K562 (cell line): Measurements from ENCODE around the gene SGPL1. TPM values are rescaled to one million over a fixed set of nuclear protein-coding genes. Genes with fewer than 3 reads are reported as not detected.

ENCODE experiments used
- ATAC-seq: fragments of 200-7000 bp; cut with Tn5 transposase; 3 replicates; pipeline ENCODE4 v1.9.1; 2020; ENCODE audit warnings: moderate library complexity
- BruUV-seq: library from RNA; stranded (reverse); fragments of 400-500 nt; replicated peaks from 2 replicates; lab custom pipeline; 2021; lab: Mats Ljungman, UMichigan
- CTCF ChIA-PET: fragments of 300-600 bp; formaldehyde crosslinking; extraction: SDS; loops from one replicate; lab custom pipeline; 2021; ENCODE audit warnings: low intra/inter-chr PET ratio; lab: Yijun Ruan, JAX
- POLR2A ChIA-PET: fragments of 300-600, 350-650 bp; sonication (Branson Sonifier 250); formaldehyde crosslinking; extraction: SDS; loops from one replicate; lab custom pipeline; 2021; ENCODE audit warnings: antibody characterized with exemption, inconsistent platforms; lab: Yijun Ruan, JAX
- DNase-seq, 4 experiments: peaks; one replicate each; pipeline versions ENCODE4 v3.0.0 to v3.0.0-alpha.2; 2011 to 2018; ENCODE audit warnings: low spot score in 3 of 4, mixed read lengths in 3 of 4; ENCODE audit errors: extremely low read depth in 1 of 4
- FAIRE-seq: peaks from 2 replicates; lab custom pipeline; 2011; peaks lifted over from hg19 to GRCh38; lab: Jason Lieb, UNC
- H2AFZ ChIP-seq: 2 replicates; pipeline ENCODE4 v1.6.0; 2011; ENCODE audit warnings: low read depth, low read length, control low read depth, inconsistent platforms
- H3K27ac ChIP-seq: fragments of 200-600 bp; 3 replicates; pipeline ENCODE4 v1.8.0; 2011; ENCODE audit warnings: low read depth, mild to moderate bottlenecking, control low read depth, inconsistent platforms, low read length, moderate library complexity, mixed read lengths; ENCODE audit errors: extremely low read depth
- H3K27me3 ChIP-seq, 2 experiments: fragments of 300-600 bp in 1 of 2; 2 replicates in 1 of 2; 3 replicates in 1 of 2; pipeline versions ENCODE4 v1.6.0 to v1.8.0; 2011; ENCODE audit warnings: inconsistent platforms in 2 of 2, low read length in 2 of 2, mild to moderate bottlenecking in 1 of 2, mixed read lengths in 1 of 2, moderate library complexity in 1 of 2; ENCODE audit not compliant: control insufficient read depth in 2 of 2, insufficient read depth in 2 of 2
- H3K36me3 ChIP-seq: fragments of 300-600 bp; 3 replicates; pipeline ENCODE4 v1.8.0; 2011; ENCODE audit warnings: mild to moderate bottlenecking, low read length, inconsistent platforms; ENCODE audit not compliant: control insufficient read depth, insufficient read depth
- H3K4me1 ChIP-seq, 2 experiments: fragments of 200-600 bp in 1 of 2; replicated peaks in 1 of 2; 2 replicates in 1 of 2; 3 replicates in 1 of 2; pipeline versions ENCODE4 v1.5.1 to v1.8.0; 2011; ENCODE audit warnings: inconsistent platforms in 2 of 2, low read length in 2 of 2, mild to moderate bottlenecking in 1 of 2, mixed read lengths in 1 of 2, moderate library complexity in 1 of 2; ENCODE audit not compliant: control insufficient read depth in 2 of 2, insufficient read depth in 2 of 2
- H3K4me2 ChIP-seq: 2 replicates; pipeline ENCODE4 v1.6.1; 2011; ENCODE audit warnings: low read length, control low read depth, inconsistent platforms, mixed read lengths; ENCODE audit not compliant: insufficient read depth
- H3K4me3 ChIP-seq: fragments of 200-600 bp; sonication (generic), shearing (Covaris generic); 2 replicates; pipeline ENCODE4 v1.5.1; 2016; ENCODE audit warnings: control low read depth, inconsistent platforms
- H3K79me2 ChIP-seq: fragments of 200-600 bp; 3 replicates; pipeline ENCODE4 v1.8.0; 2011; ENCODE audit warnings: low read length, inconsistent platforms; ENCODE audit not compliant: control insufficient read depth, insufficient read depth
- H3K9ac ChIP-seq, 2 experiments: 2 replicates each; pipeline versions ENCODE4 v1.6.0 to v1.6.1; 2011; ENCODE audit warnings: low read depth in 2 of 2, low read length in 2 of 2, control low read depth in 1 of 2, inconsistent platforms in 1 of 2, mild to moderate bottlenecking in 1 of 2, mixed read lengths in 1 of 2; ENCODE audit not compliant: insufficient read depth in 1 of 2
- H3K9me1 ChIP-seq: one replicate; pipeline ENCODE4 v1.6.0; 2011; ENCODE audit warnings: inconsistent platforms, mild to moderate bottlenecking, low read length, moderate library complexity; ENCODE audit not compliant: control insufficient read depth, insufficient read depth
- H3K9me3 ChIP-seq: replicated peaks from 2 replicates; pipeline ENCODE4 v1.5.1; 2011; ENCODE audit warnings: low read depth, low read length, inconsistent platforms; ENCODE audit not compliant: control insufficient read depth, insufficient read depth
- H4K20me1 ChIP-seq: replicated peaks from 2 replicates; pipeline ENCODE4 v1.6.1; 2011; ENCODE audit warnings: low read length, inconsistent platforms, mixed read lengths; ENCODE audit not compliant: control insufficient read depth, insufficient read depth
- ADNP ChIP-seq: fragments of 200-800 bp; sonication (Bioruptor generic); IDR thresholded peaks from 2 replicates; pipeline ENCODE4 v1.6.1; 2016; ENCODE audit warnings: missing genetic modification characterization, missing compliant biosample characterization
- CHAMP1 ChIP-seq: fragments of 450-650 bp; IDR thresholded peaks from 2 replicates; pipeline ENCODE4 v1.6.1; 2016; ENCODE audit warnings: mild to moderate bottlenecking
- CREBBP ChIP-seq: IDR thresholded peaks from one replicate; pipeline ENCODE4 v1.6.1; 2012; ENCODE audit warnings: low read depth, mild to moderate bottlenecking, control low read depth, inconsistent platforms, low read length
- FOSL1 ChIP-seq: fragments of 200-800 bp; sonication (Bioruptor generic); conservative IDR thresholded peaks from 2 replicates; pipeline ENCODE4 v1.6.1; 2016; ENCODE audit warnings: missing genetic modification characterization, missing compliant biosample characterization
- FOXM1 ChIP-seq, 2 experiments: fragments of 450-650 bp in 1 of 2; sonication (generic) in 1 of 2; formaldehyde crosslinking in 1 of 2; IDR thresholded peaks; 2 replicates each; pipeline versions ENCODE4 v1.6.1 to v1.9.0; 2017 to 2022; ENCODE audit warnings: low read depth in 2 of 2, mild to moderate bottlenecking in 2 of 2, missing genetic modification reagents in 1 of 2, moderate library complexity in 1 of 2
- FOXP1 ChIP-seq: sonication (generic); formaldehyde crosslinking; IDR thresholded peaks from 2 replicates; pipeline ENCODE4 v1.8.0; 2022; ENCODE audit warnings: mild to moderate bottlenecking, missing genetic modification reagents
- HEY1 ChIP-seq: fragments of 250-450 bp; sonication (Bioruptor Pico); IDR thresholded peaks from 2 replicates; pipeline ENCODE4 v1.5.0; 2020; ENCODE audit warnings: mild to moderate bottlenecking, moderate library complexity, borderline replicate concordance
- KDM1A ChIP-seq, 2 experiments: fragments of 450-650 bp; IDR thresholded peaks; 2 replicates each; pipeline ENCODE4 v1.6.1; 2016; ENCODE audit warnings: mild to moderate bottlenecking in 2 of 2
- PML ChIP-seq: IDR thresholded peaks from 2 replicates; pipeline ENCODE4 v1.6.1; 2012; ENCODE audit warnings: low read length, inconsistent platforms
- RHOXF2B ChIP-seq: fragments of 250-450 bp; sonication (Bioruptor Pico); conservative IDR thresholded peaks from 2 replicates; pipeline ENCODE4 v1.5.1; 2021
- ZKSCAN1 ChIP-seq: fragments of 150-350 bp; IDR thresholded peaks from 2 replicates; pipeline ENCODE4 v1.6.1; 2016; ENCODE audit warnings: low read depth, low read length
- ZNF644 ChIP-seq: fragments of 200-800 bp; sonication (Bioruptor generic); IDR thresholded peaks from 2 replicates; pipeline ENCODE4 v1.6.1; 2016; ENCODE audit warnings: low read depth, missing genetic modification characterization, missing compliant biosample characterization
- ZNF79 ChIP-seq: fragments of 250-450 bp; sonication (Bioruptor Pico); IDR thresholded peaks from 2 replicates; pipeline ENCODE4 v1.4.0; 2020; ENCODE audit warnings: low read depth, mild to moderate bottlenecking, moderate library complexity
- WGBS: fragments of 100-300 bp; shearing (Covaris generic); methylation state at CpG from one replicate; pipeline ENCODE4 v1.1.6; 2016; ENCODE audit warnings: low coverage, mixed read lengths; ENCODE audit not compliant: insufficient coverage; ENCODE audit errors: missing lambda C conversion rate; 5-methylcytosine and 5-hydroxymethylcytosine counted together
- in situ Hi-C: fragments of 300-500 bp; cut with MboI; formaldehyde crosslinking; loops from 4 replicates; pipeline ENCODE4 v1.15.0; 2018; ENCODE audit warnings: inconsistent platforms, mixed read lengths
- intact Hi-C: fragments of 100-400 bp; cut with micrococcal nuclease; formaldehyde crosslinking; loops from 2 replicates; pipeline ENCODE4 v1.14.2; 2022
- polyA plus RNA-seq, 8 experiments: library from polyadenylated mRNA; depleted of rRNA in 4 of 8; stranded (reverse) in 5 of 8; unstranded in 3 of 8; fragments of >200 nt; fragmentation: Nextera tagmentation in 2 of 8; fragmentation: Illumina TruSeq in 1 of 8; extraction: Ambion mirVana in 2 of 8; extraction: Trizol in 1 of 8; gene quantifications; 2 replicates each; pipeline versions ENCODE4 v1.2.1 to v1.2.3, GENCODE V29; 2011 to 2014; ENCODE audit warnings: inconsistent platforms in 1 of 8, missing spikeins in 1 of 8
- total RNA-seq, 7 experiments: library from RNA; depleted of rRNA in 6 of 7; stranded (reverse); fragments of >200 nt in 6 of 7; fragmentation: Illumina TruSeq in 2 of 7; extraction: Trizol in 2 of 7; gene quantifications; 2 replicates each; pipeline versions ENCODE4 v1.2.1 to v1.2.3, GENCODE V29; 2011 to 2021; ENCODE audit warnings: low replicate concordance in 1 of 7
- TF ChIP-seq, protein P1 (sequence below): sonication (generic); formaldehyde crosslinking; IDR thresholded peaks from 2 replicates; pipeline ENCODE4 v1.8.1; 2023; ENCODE audit warnings: mild to moderate bottlenecking, missing genetic modification reagents

SGPL1 gene
- total and polyA plus RNA-seq, 9 of the 15 experiments (the other 6 are each of a cell fraction or from before 2014, with no cell fraction given) = 6.0 to 18.0 (median 8.7) TPM

DNA sequence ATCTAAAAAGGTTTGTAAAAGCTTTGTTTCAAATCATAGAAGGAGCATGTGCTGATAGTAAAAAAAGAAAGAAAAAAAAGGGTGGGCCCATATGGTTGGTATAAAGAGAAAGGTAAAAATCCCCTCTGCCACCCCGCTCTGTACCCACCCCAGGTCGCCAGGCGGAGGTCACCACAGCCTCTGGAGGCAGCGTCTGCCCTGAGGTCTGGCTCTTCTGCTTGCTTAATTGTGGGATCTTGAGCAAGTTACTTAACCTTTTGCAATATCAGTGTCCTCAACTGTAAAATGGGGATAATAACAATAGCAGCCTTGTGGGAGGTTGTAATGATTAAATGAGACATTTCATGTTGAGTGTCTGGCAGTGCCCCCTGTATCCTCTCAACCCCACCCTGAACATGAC lies 83.3 kb downstream of the SGPL1 start (continued):
- TF ChIP-seq ADNP (tag) = no peak

- Histone ChIP-seq H3K79me2 (no peaks in the 10 kb centered on the region), H3K36me3 (no peaks in the 10 kb centered on the region), H4K20me1 (peaks cover 16% of the 10 kb centered on the region), H3K9me1 (no peaks in the 10 kb centered on the region), H3K9me3 (no peaks in the 10 kb centered on the region), H3K27me3 (peaks cover 37 to 51% of the 10 kb centered on the region in 2 experiments), H3K4me3 (no peak overlapping the region), H3K9ac (no peak overlapping the region), H3K27ac (no peak overlapping the region), H3K4me1 (peaks cover 0 to 5% of the 10 kb centered on the region in 2 experiments; a peak in 3 of 5 replicates), H3K4me2 (no peak overlapping the region), H2AFZ (no peak overlapping the region)
- DNase-seq = no peak
- BruUV-seq = no TSS peak
- POLR2A ChIA-PET = interaction anchor here (1.1 kb wide), 1 partner anchor 18 kb away, joined by 3 read pairs; no protein-coding TSS in a partner anchor
- CTCF ChIA-PET = no interaction called here
- ATAC-seq = no peak
- intact Hi-C loops = loop anchor here (5.0 kb wide), 1 partner anchor 386 kb away; no protein-coding TSS in a partner anchor
- 6% methylated on average over 13 of the region's 13 CpGs for WGBS
- FAIRE-seq = no peak
- in situ Hi-C loops = no loop called here
- no peak for TF ChIP-seq CREBBP
- no peak for TF ChIP-seq FOXM1 (IDR thresholded peaks at IDR 0.05; ENCODE audit: low read depth)
- no peak for TF ChIP-seq FOXM1 (CRISPR knock-in tag; IDR thresholded peaks at IDR 0.05; ENCODE audit: low read depth)
- TF ChIP-seq HEY1 (CRISPR knock-in tag) = no peak
- TF ChIP-seq, protein P1, sequence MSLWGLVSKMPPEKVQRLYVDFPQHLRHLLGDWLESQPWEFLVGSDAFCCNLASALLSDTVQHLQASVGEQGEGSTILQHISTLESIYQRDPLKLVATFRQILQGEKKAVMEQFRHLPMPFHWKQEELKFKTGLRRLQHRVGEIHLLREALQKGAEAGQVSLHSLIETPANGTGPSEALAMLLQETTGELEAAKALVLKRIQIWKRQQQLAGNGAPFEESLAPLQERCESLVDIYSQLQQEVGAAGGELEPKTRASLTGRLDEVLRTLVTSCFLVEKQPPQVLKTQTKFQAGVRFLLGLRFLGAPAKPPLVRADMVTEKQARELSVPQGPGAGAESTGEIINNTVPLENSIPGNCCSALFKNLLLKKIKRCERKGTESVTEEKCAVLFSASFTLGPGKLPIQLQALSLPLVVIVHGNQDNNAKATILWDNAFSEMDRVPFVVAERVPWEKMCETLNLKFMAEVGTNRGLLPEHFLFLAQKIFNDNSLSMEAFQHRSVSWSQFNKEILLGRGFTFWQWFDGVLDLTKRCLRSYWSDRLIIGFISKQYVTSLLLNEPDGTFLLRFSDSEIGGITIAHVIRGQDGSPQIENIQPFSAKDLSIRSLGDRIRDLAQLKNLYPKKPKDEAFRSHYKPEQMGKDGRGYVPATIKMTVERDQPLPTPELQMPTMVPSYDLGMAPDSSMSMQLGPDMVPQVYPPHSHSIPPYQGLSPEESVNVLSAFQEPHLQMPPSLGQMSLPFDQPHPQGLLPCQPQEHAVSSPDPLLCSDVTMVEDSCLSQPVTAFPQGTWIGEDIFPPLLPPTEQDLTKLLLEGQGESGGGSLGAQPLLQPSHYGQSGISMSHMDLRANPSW (CRISPR knock-in tag) = no peak
- no peak for TF ChIP-seq ZNF644 (tag)
- no peak for TF ChIP-seq KDM1A (IDR thresholded peaks at IDR 0.05)
- TF ChIP-seq ZKSCAN1 = no peak
- TF ChIP-seq ZNF79 (CRISPR knock-in tag) = no peak
- TF ChIP-seq FOSL1 (tag) = no peak
- no peak for TF ChIP-seq CHAMP1
- TF ChIP-seq PML = no peak
- no peak for TF ChIP-seq RHOXF2B (CRISPR knock-in tag)
- no peak for TF ChIP-seq FOXP1 (CRISPR knock-in tag)
Observed at GRCh38 chr10:70901276-70901878, 85.6 kb downstream of the SGPL1 start.
